Glomerular visceral epithelial cell (primary cell): ENCODE data around the gene MMP7.

Source experiments
- DNase-seq: peaks from one replicate; pipeline ENCODE4 v3.0.0-alpha.2; 2016; ENCODE audit errors: extremely low spot score

Gene MMP7

DNA sequence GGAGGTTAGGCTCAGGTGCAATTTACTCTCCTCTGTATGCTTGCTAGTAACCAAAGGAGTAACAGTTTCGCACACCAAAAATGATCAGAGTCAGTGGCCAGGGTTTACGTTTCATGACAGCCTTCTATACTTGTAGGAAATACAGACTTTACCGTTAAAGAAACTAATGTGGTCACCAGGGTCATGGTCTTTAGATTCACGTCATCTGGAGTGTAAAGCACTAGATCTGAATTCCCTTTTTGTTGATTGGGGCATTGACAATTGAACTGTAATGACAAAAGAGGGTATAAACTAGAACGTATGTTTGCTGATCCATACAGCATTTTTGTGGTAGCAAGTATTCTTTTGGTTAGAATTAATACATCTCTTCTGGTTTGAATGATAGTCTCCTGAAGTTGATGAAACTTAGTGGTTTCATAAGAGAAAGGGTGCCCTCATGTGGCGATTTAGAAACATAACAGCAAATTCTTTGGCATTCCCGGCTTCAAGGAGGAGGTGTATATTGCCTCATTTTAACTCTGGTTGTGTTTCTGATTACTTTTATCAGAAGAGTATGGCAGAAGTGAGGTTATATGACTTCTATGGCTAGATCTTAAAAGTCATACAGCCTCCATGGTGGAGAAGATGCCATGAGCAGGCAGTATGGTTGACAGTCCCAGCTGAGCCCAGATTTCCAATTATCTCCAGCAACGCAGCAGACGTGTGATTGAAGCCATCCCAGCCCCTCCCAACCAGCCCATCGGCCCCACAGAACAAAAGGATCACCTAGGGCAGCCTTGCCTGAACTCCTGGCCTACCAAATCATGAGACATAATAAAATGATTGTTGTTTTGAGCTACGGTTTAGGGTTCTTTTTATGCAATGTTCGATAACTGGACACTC is 35.1 kb downstream of the MMP7 start:
- DNase-seq, result peak; percentile 75

DNA sequence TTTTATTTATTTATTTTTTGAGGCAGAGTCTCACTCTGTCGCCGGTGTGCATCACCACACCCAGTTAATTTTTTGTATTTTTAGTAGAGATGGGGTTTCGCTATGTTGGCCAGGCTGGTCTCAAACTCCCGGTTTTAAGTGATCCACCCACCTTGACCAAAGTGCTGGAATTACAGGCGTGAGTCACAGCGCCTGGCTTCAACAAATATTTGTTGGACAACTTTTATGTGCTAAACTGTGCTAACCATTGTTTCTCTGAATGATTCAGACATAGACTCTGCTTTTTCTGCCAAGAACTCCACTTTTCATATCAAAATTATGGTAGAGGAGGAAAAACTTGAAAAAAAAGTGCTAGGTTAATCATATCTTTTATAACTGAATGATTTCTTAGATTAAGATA is 36.3 kb downstream of the MMP7 start:
- DNase-seq, result peak; percentile 37

DNA sequence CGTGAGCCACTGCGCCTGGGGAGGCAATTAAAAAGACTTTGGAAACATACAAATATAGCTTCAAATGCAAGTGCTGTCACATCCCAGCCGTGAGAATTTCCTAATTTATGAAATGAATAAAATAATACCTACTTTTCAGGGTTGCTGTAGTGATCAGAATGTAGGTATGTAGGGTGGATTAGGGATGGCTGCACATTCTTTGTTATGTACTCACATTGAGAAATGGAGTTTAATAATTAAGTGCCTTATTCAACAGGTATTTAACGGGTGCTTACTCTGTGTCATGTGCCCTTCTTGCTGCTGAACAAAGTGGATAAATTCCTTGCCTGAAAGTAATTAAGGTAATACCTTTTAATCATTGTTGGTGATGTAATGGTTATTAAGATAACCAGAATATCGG is 37.0 kb downstream of the MMP7 start:
- no peak for DNase-seq

DNA sequence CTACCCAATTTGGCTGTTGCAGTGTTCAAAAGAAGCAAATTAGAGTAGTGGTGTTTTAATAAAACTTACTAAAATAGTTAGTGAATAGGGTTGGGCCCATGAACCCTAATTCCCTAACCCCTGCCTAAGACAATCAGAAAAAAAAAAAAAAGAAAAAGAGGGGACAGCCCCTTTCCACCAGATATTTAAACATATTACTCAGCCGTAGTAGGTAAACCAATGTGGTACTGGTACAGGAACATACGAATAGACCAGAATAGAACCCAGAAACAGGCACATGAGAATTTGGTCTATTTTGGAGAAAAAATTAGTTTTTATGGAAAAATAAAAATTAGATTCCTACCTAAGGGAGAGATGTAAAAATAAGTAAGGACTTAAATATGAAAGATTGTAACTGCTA is 38.6 kb downstream of the MMP7 start:
- DNase-seq, result no peak

DNA sequence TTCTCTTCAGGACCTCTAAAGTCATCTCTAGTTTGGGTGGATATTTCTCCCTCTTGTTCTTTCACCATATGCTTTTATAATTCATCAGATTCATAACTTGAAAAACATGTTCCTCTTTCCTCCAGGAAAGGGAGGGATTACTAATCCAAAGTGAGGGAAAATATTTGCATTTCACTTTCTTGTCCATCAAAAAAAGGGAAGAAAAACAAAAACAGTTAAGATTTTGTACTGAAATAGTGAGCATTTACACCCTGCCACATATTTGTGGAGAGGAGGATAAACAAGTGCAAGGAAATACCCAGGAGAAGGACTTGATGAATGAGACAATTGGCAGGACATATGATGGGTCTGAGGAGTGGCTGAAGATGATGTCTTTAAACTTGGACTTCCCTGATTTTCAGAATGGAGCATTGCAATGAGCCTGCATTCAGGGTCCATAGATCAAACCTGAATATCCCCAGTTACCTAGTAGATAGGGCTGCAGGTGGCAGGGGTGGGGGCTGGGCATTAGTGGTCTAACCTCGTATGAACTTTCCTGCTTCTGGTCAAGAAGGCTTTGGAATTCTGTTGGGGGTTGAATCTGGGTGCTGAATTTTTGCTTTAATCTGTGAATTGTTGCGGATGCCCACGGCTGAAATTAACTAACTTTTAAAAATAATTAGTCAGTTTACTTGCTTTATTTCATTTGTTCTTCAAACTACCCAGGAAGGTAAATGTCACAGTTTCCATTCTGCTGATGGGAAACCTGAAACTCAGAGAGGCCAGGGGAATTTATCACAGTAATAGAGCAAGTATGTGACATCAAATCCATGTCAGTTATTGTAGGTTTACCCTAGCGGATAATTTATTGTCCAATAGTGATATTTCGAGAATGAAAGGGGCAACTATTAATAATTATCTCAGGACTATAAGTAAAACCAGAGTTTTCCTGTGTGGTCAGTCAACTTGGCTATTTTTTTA is 41.1 kb downstream of the MMP7 start:
- DNase-seq, result no peak

DNA sequence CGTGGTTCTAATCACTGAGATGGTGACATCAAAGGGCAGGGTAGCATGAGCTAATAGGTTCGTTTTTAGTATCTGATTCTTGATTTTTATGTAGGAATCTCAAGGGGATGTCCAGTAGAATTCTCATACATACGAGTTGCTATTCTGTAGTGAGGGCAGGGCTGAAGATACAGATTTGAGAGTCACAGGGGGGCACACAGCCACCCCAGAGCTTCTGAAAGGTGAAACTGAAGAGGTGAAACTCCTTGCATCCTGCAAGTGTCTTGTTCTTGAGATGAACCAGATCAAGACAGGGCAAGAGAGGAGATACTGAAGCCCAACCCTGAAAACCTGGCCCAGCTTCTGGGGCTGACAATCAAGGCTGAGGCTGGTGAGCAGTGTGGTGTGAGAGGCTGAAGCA is 42.3 kb downstream of the MMP7 start:
- DNase-seq, result no peak

DNA sequence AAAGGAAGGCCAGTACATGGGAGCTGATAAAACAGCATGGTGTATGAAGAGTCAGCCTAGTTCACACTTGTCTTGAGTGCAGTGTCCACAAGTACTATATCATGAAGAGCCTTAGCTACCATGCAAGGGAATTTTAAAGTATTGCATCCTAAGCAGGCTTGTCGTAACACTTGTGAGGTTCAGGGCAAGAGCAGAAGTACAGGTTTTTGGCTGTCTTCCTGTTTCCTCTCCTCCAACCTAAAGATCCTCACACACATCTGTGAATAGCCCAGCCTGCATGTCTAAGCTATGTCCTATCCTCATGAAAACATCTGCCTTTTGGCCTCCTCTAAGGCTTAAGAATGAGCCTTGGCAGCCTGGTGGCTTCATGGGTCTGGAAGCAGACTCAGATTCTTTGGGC is 43.3 kb downstream of the MMP7 start:
- DNase-seq, result no peak

DNA sequence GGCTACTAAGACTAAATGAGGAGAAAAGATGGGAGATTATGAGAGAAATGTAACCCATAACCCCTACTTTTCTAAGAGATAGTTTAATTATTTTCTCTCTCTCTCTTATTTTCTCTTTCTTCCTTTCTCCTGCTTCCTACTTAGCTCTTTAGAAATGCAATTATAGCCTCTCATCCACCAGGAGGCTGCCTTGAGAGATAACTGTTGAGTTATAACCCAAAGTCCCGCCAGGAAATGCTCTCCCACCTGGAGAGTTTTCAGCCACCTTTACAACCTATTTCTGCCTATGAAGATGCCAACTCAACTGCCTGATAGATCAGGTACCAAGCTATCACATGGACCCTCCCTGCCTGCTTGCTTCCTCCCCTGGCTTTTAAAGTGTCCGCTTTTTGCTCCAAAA is 44.0 kb downstream of the MMP7 start:
- no peak for DNase-seq

DNA sequence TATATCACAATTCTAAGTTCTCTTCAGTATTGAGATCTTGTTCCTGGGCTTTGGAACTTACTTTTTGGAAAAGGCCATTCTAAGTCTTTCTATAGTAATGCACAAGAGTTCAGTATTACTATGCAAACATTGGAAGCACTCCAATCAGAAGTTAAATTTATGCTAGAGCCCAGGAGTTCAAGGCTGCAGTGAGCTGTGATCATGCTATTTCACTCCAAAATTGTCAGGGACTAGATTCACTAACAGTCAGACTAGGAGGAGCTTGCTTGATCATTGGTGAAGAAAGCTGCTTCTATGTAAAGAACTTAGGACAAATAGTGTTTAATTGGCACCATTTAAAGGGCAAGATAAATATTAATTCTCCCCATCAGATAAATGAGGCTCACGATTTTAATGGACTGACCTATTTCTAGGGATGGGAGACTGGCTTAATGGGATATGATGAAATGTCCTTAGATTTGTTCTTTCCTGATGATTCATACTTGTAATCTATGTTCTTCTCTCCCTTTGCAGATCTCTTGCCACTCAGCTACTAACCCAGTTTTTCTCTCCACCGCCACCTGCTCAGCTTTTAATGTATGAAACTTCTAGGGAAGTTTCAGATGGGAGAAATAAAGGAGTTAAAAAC is 45.3 kb downstream of the MMP7 start:
- no peak for DNase-seq

DNA sequence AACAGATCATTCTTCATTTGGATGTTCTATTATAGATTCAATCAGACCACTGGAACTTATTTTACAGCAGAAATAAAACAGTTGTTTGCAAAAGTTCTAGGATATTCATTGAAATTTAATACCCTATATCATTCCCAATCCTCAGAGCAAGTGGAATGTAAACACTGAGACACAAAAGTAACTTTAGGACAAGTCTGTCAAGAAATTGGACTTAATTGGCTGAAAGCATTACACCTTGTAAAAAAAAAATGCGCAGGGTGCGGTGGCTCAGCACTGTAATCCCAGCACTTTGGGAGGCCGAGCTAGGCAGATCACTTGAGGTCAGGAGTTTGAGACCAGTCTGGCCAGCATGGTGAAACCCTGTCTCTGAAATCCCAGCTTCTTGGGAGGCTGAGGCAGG is 48.1 kb downstream of the MMP7 start:
- DNase-seq, result no peak

DNA sequence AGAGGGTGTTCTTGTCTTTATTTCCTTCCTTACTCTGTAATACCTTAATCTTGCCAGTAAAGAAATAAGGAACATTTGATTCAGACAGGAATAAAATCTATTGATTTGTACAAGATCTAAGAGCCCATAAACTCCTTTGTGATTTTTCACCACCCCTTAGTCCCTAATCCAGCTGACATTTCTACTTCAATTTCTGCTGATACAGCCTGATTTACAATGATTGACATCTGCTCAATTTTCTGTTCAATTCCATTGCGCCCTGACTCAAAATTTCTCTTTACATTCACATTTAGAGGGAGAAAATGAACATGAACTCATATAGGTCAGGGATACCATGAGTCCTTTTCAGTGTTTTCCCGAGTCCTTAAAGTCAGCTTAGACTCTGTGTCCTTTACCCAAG is 50.8 kb downstream of the MMP7 start:
- no peak for DNase-seq

DNA sequence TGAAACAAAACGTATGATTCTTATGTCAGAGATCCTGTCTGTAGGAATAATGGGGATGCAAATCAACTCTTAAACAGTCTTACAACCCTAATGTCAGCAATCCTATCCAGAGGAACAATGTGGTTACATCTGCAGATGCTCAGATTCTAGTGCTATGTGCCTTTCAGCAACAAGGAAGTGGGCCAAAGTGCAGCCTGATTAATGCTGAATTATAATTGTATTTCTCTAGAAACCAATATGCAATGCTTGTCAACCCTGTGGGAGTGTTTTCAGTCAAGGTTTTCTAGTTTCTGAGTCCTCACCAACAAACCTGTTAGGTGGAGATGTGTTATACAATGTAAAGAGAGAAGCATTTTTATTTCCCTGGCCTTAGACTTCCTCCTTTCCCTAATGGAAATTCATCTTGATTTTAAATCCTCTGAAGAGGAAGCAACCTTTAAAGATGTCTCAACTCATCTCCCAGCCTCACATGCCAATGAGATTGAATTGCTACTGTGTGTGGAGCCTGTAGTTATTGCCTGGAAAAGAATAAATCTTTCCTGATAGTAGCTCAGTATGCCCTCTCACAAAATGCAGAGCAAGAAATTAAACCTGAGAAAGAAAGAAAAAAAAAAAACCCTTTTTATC is 51.8 kb downstream of the MMP7 start:
- DNase-seq, result no peak

DNA sequence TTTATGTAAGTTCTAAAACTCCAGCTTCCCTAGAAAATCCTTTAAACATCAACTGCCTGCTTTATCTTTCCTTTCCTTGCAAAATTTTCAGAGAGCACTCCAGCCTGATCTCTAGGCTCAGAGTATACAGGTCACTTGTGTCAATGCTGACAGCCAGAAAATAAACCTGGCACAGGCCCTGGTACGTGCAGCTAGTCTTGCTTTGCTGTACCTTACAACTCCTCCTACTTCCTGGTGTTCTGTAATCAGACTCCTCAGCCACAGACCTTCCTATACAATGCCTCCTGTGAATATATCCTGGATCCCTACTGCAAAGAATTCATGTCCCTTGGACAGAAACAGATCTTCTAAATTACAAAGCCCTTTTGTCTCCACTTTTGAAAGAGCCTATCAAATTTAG is 53.7 kb downstream of the MMP7 start:
- DNase-seq, result peak; percentile 34

DNA sequence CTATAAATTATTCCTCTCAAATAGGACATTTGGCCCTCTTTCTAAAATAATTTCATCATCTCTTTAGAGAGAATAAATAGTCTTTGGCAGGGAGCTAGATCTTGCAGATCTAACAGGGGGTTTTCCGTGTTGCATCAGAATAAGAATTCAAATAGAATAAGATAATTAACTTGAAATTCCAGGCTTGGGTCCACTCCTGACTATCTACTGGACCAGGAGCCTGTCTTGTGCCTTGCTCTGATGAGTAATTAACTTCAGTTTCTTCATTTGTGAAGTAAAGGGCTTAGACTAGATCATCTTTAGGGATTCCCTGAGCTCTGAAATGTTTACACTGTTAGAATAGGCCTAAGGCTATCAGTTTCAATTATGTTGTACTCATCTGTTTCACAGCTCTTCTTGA is 54.5 kb downstream of the MMP7 start:
- DNase-seq, result no peak

DNA sequence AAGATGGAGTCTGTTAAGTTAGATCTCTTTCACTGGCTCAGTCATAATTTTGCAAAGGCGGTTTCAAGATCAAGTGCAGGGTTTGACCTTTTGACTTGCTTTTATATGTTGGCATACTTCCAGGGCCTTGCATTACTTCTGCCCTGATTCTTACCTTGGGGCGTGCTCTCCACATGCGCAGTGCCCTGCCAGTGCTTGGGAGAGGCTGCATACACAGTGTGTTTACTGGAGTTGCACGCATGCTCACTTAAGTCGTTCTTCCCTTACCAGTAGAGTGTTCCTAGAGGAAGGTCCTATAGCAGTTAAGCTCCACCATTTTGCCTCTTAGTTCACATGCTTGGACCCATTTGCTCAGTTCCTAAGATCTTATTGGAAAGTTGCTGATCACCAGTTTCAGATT is 57.0 kb downstream of the MMP7 start:
- DNase-seq, result no peak

DNA sequence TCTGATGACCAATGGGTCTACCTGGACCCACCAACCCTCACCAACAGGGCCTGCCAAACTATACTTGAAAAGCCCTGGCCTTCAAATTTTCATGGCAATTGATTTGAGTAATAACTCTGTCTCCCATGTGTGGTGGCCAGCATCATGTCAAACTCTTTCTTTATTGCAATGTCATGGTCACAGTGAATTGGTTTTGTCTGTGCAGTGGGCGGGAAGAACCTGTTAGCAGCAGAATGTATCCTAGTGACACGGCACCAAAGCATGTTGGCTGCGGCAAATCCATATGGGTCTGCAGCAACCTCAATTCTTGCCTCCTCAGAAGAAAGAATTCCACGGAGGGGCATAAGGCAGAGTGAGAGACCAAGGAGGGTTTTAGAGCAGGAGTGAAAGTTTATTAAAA is 58.4 kb downstream of the MMP7 start:
- no peak for DNase-seq

DNA sequence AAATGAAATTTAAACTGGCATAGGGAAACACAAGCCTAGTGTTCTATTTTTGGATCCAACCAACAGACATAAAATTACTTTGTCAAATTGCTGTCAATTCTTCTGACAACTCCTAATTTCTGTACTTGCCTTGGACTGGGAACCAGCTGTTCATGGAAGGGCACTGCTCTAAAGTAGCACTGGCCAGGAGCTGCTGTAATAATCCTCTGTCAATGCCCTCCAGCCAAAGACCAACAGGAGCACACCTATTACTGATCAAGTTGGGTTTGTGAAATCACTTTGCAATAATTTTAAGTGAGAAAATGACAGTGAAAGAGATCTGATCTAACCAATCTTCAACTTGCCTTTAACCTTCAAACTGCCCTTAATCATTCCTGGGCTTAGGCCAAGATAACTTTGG is 59.1 kb downstream of the MMP7 start:
- no peak for DNase-seq
